GM21737 (cell line): Measurements from ENCODE around the gene STX4.
A peak's percentile ranks its signal among the peaks of the same experiment; 100 is the strongest.

ENCODE experiments used
- ATAC-seq: cut with Tn5 transposase; IDR thresholded peaks from one replicate; pipeline ENCODE4 v1.9.1; 2021; ENCODE audit warnings: mild to moderate bottlenecking, moderate library complexity; ENCODE audit not compliant: unreplicated experiment

Gene STX4

GRCh38 chr16:31061813-31062440, 28.6 kb downstream of the STX4 start:
- no peak for ATAC-seq

- no peak for ATAC-seq
Measured at GRCh38 chr16:31063495-31063842, 30.1 kb downstream of the STX4 start.

- no peak for ATAC-seq
Measured at GRCh38 chr16:31063843-31064611, 30.7 kb downstream of the STX4 start.

GRCh38 chr16:31064882-31065461, 31.6 kb downstream of the STX4 start:
- no peak for ATAC-seq

GRCh38 chr16:31067342-31067741, 34.0 kb downstream of the STX4 start:
- no peak for ATAC-seq

- ATAC-seq: no peak
Measured at GRCh38 chr16:31071861-31072260, 38.5 kb downstream of the STX4 start.

- ATAC-seq: no peak
Measured at GRCh38 chr16:31072540-31073141, 39.3 kb downstream of the STX4 start.

GRCh38 chr16:31073142-31073969, 40.0 kb downstream of the STX4 start:
- ATAC-seq: peak; percentile 45

GRCh38 chr16:31073970-31074813, 40.8 kb downstream of the STX4 start, which contains the start of the genes ZNF646 and ZNF668:
ZNF646 (plus strand) TSS chr16:31074422; CDS start chr16:31076325, 1,903 bp downstream.
ZNF668 (minus strand) TSS chr16:31074240; CDS start chr16:31064459, 9,781 bp downstream.
- peak; percentile 69 for ATAC-seq

GRCh38 chr16:31074814-31075183, 41.4 kb downstream of the STX4 start:
- no peak for ATAC-seq

- no peak for ATAC-seq
Measured at GRCh38 chr16:31076319-31076718, 43.0 kb downstream of the STX4 start.

- ATAC-seq: no peak
Measured at GRCh38 chr16:31077024-31077423, 43.7 kb downstream of the STX4 start.

GRCh38 chr16:31077592-31078396, 44.4 kb downstream of the STX4 start:
- ATAC-seq: no peak

GRCh38 chr16:31078597-31079341, 45.4 kb downstream of the STX4 start:
- no peak for ATAC-seq

GRCh38 chr16:31079342-31079944, 46.1 kb downstream of the STX4 start:
- ATAC-seq: no peak

- ATAC-seq: no peak
Measured at GRCh38 chr16:31080035-31080629, 46.8 kb downstream of the STX4 start.

GRCh38 chr16:31080756-31081419, 47.5 kb downstream of the STX4 start:
- no peak for ATAC-seq
